Mammary epithelial cell (primary cell): Measurements from ENCODE around the gene CELF4.

ENCODE experiments used
- CTCF ChIP-seq, 2 donors: IDR thresholded peaks in 1 of 2; conservative IDR thresholded peaks in 1 of 2; 2 replicates each; pipeline ENCODE4 v1.5.1; 2011 to 2012; ENCODE audit warnings: inconsistent platforms in 2 of 2, low read length in 2 of 2, mild to moderate bottlenecking in 2 of 2, control low read depth in 1 of 2, low read depth in 1 of 2; ENCODE audit not compliant: insufficient read depth in 1 of 2; ENCODE audit errors: extremely low read depth in 1 of 2
- EZH2 ChIP-seq: IDR thresholded peaks from 2 replicates; pipeline ENCODE4 v1.6.1; 2012; ENCODE audit warnings: low read length, inconsistent platforms, borderline replicate concordance

GRCh38 chr18:37547196-37547827 lies 18.3 kb downstream of the CELF4 start:
- no peak for TF ChIP-seq CTCF (conservative IDR thresholded peaks at IDR 0.05 in 1 of 2, IDR thresholded peaks at IDR 0.05 in 1 of 2; ENCODE audit: extremely low read depth in 1 of 2, insufficient read depth in 1 of 2, low read depth in 1 of 2, low read length in 2 of 2)
- TF ChIP-seq EZH2, result no peak
